GM12878 (cell line): ENCODE measurements around the gene WNT16. TPM values are rescaled to one million over a fixed set of nuclear protein-coding genes. Genes with fewer than 3 reads are reported as not detected.

ENCODE experiments used
- ASH2L ChIP-seq: fragments of 300-600, 200-600 bp; sonication (generic); IDR thresholded peaks from 2 replicates; pipeline ENCODE4 v1.6.1; 2017; ENCODE audit warnings: low read depth, mild to moderate bottlenecking, borderline replicate concordance
- BMI1 ChIP-seq: fragments of 450-650 bp; IDR thresholded peaks from 2 replicates; pipeline ENCODE4 v1.6.1; 2016; ENCODE audit warnings: mild to moderate bottlenecking, moderate library complexity, borderline replicate concordance
- CBFB ChIP-seq: IDR thresholded peaks from 2 replicates; pipeline ENCODE4 v1.6.1; 2016; ENCODE audit warnings: antibody characterized with exemption, low read depth
- CHD1 ChIP-seq: IDR thresholded peaks from 2 replicates; pipeline ENCODE4 v1.6.1; 2012; ENCODE audit warnings: low read depth, low read length, improper control_type of control experiment
- CREM ChIP-seq: IDR thresholded peaks from 2 replicates; pipeline ENCODE4 v1.6.1; 2014; ENCODE audit warnings: antibody characterized with exemption, low read depth
- EP300 ChIP-seq, 2 experiments: fragments of 150-350 bp in 1 of 2; IDR thresholded peaks; 2 replicates each; pipeline ENCODE4 v1.6.1; 2011 to 2012; ENCODE audit warnings: low read depth in 2 of 2, low read length in 2 of 2, borderline replicate concordance in 1 of 2, improper control_type of control experiment in 1 of 2, inconsistent platforms in 1 of 2; ENCODE audit not compliant: control insufficient read depth in 1 of 2
- ESRRA ChIP-seq: IDR thresholded peaks from 2 replicates; pipeline ENCODE4 v1.6.1; 2012; ENCODE audit warnings: mild to moderate bottlenecking, low read length, improper control_type of control experiment
- ETV6 ChIP-seq, 2 experiments: fragments of 450-650 bp in 1 of 2; IDR thresholded peaks in 1 of 2; conservative IDR thresholded peaks in 1 of 2; 2 replicates each; pipeline ENCODE4 v1.6.1; 2014; ENCODE audit warnings: antibody characterized with exemption in 1 of 2, borderline replicate concordance in 1 of 2, low read depth in 1 of 2, mild to moderate bottlenecking in 1 of 2, moderate library complexity in 1 of 2
- GABPA ChIP-seq: IDR thresholded peaks from 2 replicates; pipeline ENCODE4 v1.6.1; 2014; ENCODE audit warnings: antibody characterized with exemption, low read depth, mild to moderate bottlenecking, inconsistent platforms
- IKZF1 ChIP-seq: fragments of 450-650 bp; conservative IDR thresholded peaks from 2 replicates; pipeline ENCODE4 v1.6.1; 2017; ENCODE audit warnings: antibody characterized with exemption, mild to moderate bottlenecking
- IKZF2 ChIP-seq, 2 experiments: fragments of 450-650 bp; IDR thresholded peaks; 2 replicates each; pipeline ENCODE4 v1.6.1; 2017; ENCODE audit warnings: mild to moderate bottlenecking in 2 of 2, moderate library complexity in 2 of 2
- IRF4 ChIP-seq: IDR thresholded peaks from 2 replicates; pipeline ENCODE4 v1.6.1; 2011; ENCODE audit warnings: low read depth, low read length
- JUNB ChIP-seq: IDR thresholded peaks from 2 replicates; pipeline ENCODE4 v1.6.1; 2016; ENCODE audit warnings: antibody characterized with exemption, mild to moderate bottlenecking
- MEF2B ChIP-seq: fragments of 450-650 bp; IDR thresholded peaks from 2 replicates; pipeline ENCODE4 v1.6.1; 2018; ENCODE audit warnings: mild to moderate bottlenecking, moderate library complexity; ENCODE audit not compliant: partially characterized antibody, poor library complexity, severe bottlenecking
- MLLT1 ChIP-seq: fragments of 450-650 bp; IDR thresholded peaks from 2 replicates; pipeline ENCODE4 v1.6.1; 2016; ENCODE audit warnings: mild to moderate bottlenecking
- MTA2 ChIP-seq: fragments of 450-650 bp; IDR thresholded peaks from 2 replicates; pipeline ENCODE4 v1.6.1; 2016; ENCODE audit warnings: low read depth, mild to moderate bottlenecking, moderate library complexity
- NFIC ChIP-seq: IDR thresholded peaks from 2 replicates; pipeline ENCODE4 v1.6.1; 2012; ENCODE audit warnings: low read depth, mild to moderate bottlenecking, inconsistent platforms, low read length, moderate library complexity
- NFYA ChIP-seq: IDR thresholded peaks from 2 replicates; pipeline ENCODE4 v1.6.1; 2011; ENCODE audit warnings: low read depth, mild to moderate bottlenecking, low read length, improper control_type of control experiment, borderline replicate concordance
- NR2F1 ChIP-seq: fragments of 450-650 bp; conservative IDR thresholded peaks from 2 replicates; pipeline ENCODE4 v1.6.1; 2017; ENCODE audit warnings: mild to moderate bottlenecking
- NRF1 ChIP-seq: conservative IDR thresholded peaks from 2 replicates; pipeline ENCODE4 v1.6.1; 2011; ENCODE audit warnings: mild to moderate bottlenecking, low read depth, low read length, improper control_type of control experiment
- PML ChIP-seq: IDR thresholded peaks from 2 replicates; pipeline ENCODE4 v1.6.1; 2012; ENCODE audit warnings: low read length, inconsistent platforms
- POLR2AphosphoS5 ChIP-seq: IDR thresholded peaks from 2 replicates; pipeline ENCODE4 v1.6.1; 2011; ENCODE audit warnings: mild to moderate bottlenecking, low read length, inconsistent platforms
- SMC3 ChIP-seq: IDR thresholded peaks from 2 replicates; pipeline ENCODE4 v1.6.1; 2011; ENCODE audit warnings: low read length, improper control_type of control experiment, borderline replicate concordance
- TAF1 ChIP-seq: IDR thresholded peaks from 2 replicates; pipeline ENCODE4 v1.6.1; 2011; ENCODE audit warnings: mild to moderate bottlenecking, low read depth, low read length, borderline replicate concordance
- YY1 ChIP-seq: IDR thresholded peaks from 2 replicates; pipeline ENCODE4 v1.6.1; 2011; ENCODE audit warnings: low read depth, mild to moderate bottlenecking, low read length
- ZNF217 ChIP-seq: fragments of 450-650 bp; IDR thresholded peaks from 2 replicates; pipeline ENCODE4 v1.6.1; 2017; ENCODE audit warnings: antibody characterized with exemption, mild to moderate bottlenecking
- polyA plus RNA-seq, 11 experiments: library from polyadenylated mRNA; depleted of rRNA in 4 of 11; unstranded in 6 of 11; stranded (reverse) in 5 of 11; fragments of >200 nt; fragmentation: Nextera tagmentation in 4 of 11; fragmentation: Illumina TruSeq in 1 of 11; extraction: Ambion mirVana in 4 of 11; extraction: Trizol in 1 of 11; gene quantifications; 1 replicate in 1 of 11; 2 replicates in 10 of 11; pipeline versions ENCODE4 v1.2.1 to v1.2.3, GENCODE V29; 2011 to 2016; ENCODE audit warnings: inconsistent platforms in 2 of 11, missing spikeins in 2 of 11, low read depth in 1 of 11
- total RNA-seq, 4 experiments: library from RNA; depleted of rRNA in 3 of 4; stranded (reverse); fragments of >200 nt in 3 of 4; fragmentation: Illumina TruSeq in 1 of 4; extraction: Trizol in 1 of 4; gene quantifications; 2 replicates each; pipeline versions ENCODE4 v1.2.1 to v1.2.3, GENCODE V29; 2013 to 2021
- TF ChIP-seq, protein P1 (sequence below): fragments of 450-650 bp; IDR thresholded peaks from 2 replicates; pipeline ENCODE4 v1.6.1; 2017; ENCODE audit warnings: mild to moderate bottlenecking, low read depth, inconsistent platforms; ENCODE audit not compliant: poor library complexity, severe bottlenecking
- TF ChIP-seq, protein P2 (sequence below): fragments of 450-650 bp; IDR thresholded peaks from 2 replicates; pipeline ENCODE4 v1.6.1; 2014; ENCODE audit warnings: mild to moderate bottlenecking

WNT16 gene
- total and polyA plus RNA-seq, 10 of the 15 experiments (the other 5 are each of a cell fraction or from before 2014, with no cell fraction given): 0.05 to 0.11 (median 0.06) TPM; not detected in 5

DNA sequence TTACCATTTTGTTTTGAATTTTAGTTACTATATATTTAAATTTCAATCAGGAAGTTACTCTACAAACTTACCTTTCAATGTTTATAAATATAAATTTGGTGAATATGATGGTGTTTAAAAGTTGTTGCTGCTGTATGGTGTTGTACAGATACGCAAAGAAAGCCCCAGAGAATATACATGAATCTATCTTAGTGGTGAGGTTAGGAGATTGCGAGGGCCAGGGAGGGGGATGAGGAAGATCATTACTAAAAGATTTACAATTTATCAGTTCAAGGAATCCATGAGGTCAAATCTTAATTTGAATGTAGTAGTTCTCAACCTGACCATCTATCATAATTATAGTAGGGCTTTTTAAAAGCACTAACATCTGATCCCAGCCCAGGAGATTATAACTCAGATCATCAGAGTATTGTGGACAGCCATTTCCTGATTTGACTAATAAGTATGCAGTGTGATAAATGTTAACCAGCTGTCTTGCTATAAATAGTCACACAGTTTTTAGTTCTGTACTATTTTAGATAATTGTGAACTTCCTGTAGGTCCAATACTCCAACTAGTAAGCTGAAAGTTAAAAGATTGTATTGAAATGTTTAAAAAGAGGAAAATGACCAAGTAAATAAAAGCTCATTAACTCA lies 43.7 kb downstream of the WNT16 start (continued):
- TF ChIP-seq, protein P1, sequence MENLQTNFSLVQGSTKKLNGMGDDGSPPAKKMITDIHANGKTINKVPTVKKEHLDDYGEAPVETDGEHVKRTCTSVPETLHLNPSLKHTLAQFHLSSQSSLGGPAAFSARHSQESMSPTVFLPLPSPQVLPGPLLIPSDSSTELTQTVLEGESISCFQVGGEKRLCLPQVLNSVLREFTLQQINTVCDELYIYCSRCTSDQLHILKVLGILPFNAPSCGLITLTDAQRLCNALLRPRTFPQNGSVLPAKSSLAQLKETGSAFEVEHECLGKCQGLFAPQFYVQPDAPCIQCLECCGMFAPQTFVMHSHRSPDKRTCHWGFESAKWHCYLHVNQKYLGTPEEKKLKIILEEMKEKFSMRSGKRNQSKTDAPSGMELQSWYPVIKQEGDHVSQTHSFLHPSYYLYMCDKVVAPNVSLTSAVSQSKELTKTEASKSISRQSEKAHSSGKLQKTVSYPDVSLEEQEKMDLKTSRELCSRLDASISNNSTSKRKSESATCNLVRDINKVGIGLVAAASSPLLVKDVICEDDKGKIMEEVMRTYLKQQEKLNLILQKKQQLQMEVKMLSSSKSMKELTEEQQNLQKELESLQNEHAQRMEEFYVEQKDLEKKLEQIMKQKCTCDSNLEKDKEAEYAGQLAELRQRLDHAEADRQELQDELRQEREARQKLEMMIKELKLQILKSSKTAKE: peak; percentile 90
- TF ChIP-seq EP300 (IDR thresholded peaks at IDR 0.05; ENCODE audit: borderline replicate concordance in 1 of 2, control insufficient read depth in 1 of 2, low read depth in 2 of 2, low read length in 2 of 2): peak; percentile 37 to 91; a peak in 3 of 4 replicates
- TF ChIP-seq ZNF217: peak; percentile 97
- TF ChIP-seq NRF1: no peak
- no peak for TF ChIP-seq ASH2L
- TF ChIP-seq CREM: peak; percentile 75; the same call in 1 of the 2 replicates
- TF ChIP-seq POLR2AphosphoS5: no peak
- TF ChIP-seq, protein P2, sequence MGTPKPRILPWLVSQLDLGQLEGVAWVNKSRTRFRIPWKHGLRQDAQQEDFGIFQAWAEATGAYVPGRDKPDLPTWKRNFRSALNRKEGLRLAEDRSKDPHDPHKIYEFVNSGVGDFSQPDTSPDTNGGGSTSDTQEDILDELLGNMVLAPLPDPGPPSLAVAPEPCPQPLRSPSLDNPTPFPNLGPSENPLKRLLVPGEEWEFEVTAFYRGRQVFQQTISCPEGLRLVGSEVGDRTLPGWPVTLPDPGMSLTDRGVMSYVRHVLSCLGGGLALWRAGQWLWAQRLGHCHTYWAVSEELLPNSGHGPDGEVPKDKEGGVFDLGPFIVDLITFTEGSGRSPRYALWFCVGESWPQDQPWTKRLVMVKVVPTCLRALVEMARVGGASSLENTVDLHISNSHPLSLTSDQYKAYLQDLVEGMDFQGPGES: no peak
- peak; percentile 93 for TF ChIP-seq JUNB
- no peak for TF ChIP-seq ESRRA
- 0 out of 2 replicates have a peak, but pooled peaks have one; percentile 38 for TF ChIP-seq CBFB
- no peak for TF ChIP-seq TAF1
- peak; percentile 37; the same call in 1 of the 2 replicates for TF ChIP-seq YY1
- TF ChIP-seq PML: peak; percentile 64; the same call in 1 of the 2 replicates
- TF ChIP-seq MLLT1: 0 out of 2 replicates have a peak, but pooled peaks have one; percentile 16
- TF ChIP-seq BMI1: 0 out of 2 replicates have a peak, but pooled peaks have one; percentile 37
- TF ChIP-seq GABPA: peak; percentile 42; the same call in 1 of the 2 replicates
- TF ChIP-seq IRF4: peak; percentile 84
- TF ChIP-seq ETV6 (conservative IDR thresholded peaks at IDR 0.05 in 1 of 2, IDR thresholded peaks at IDR 0.05 in 1 of 2; ENCODE audit: borderline replicate concordance in 1 of 2, low read depth in 1 of 2): peak in 1 of 2 experiments; percentile 35; a peak in 1 of 4 replicates
- 0 out of 2 replicates have a peak, but pooled peaks have one; percentile 12 for TF ChIP-seq SMC3
- peak; percentile 97 for TF ChIP-seq MEF2B
- peak; percentile 84 for TF ChIP-seq MTA2
- peak; percentile 57 to 58; a peak in 2 of 4 replicates for TF ChIP-seq IKZF2 (IDR thresholded peaks at IDR 0.05)
- no peak for TF ChIP-seq CHD1
- peak; percentile 79 for TF ChIP-seq NR2F1
- TF ChIP-seq NFIC: peak; percentile 98
- TF ChIP-seq IKZF1: peak; percentile 59; the same call in 1 of the 2 replicates
- no peak for TF ChIP-seq NFYA
